Measurements from ENCODE around the gene RTL5. TPM values are rescaled to one million over a fixed set of nuclear protein-coding genes. Genes with fewer than 3 reads are reported as not detected.

Gene RTL5
- polyA plus RNA-seq, 1 of the 3 experiments (the other 2 are of a cell fraction) = 1.8 TPM

GRCh38 chrX:72081605-72082320 is 50.0 kb downstream of the RTL5 start:
- Histone ChIP-seq H3K9me2 (no peaks in the 10 kb centered on the region), H3K27ac (ENCODE audit: low read depth in 2 of 2, low read length in 1 of 2) (peak overlapping the region in 1 of 2 experiments; percentile 95; a peak in 2 of 4 replicates), H3K4me2 (no peak overlapping the region), H3K9ac (no peak overlapping the region), H3K27me3 (ENCODE audit: insufficient read depth) (peaks cover 5% of the 10 kb centered on the region), H3F3A (replicated peaks; ENCODE audit: insufficient read depth) (no peaks in the 10 kb centered on the region), H3K4me1 (ENCODE audit: control insufficient read depth in 1 of 2, insufficient read depth in 2 of 2, low read depth in 1 of 2, low read length in 1 of 2) (peaks cover 0 to 65% of the 10 kb centered on the region in 2 experiments; a peak in 2 of 4 replicates), H3K79me2 (ENCODE audit: insufficient read depth) (no peaks in the 10 kb centered on the region), H4K20me1 (ENCODE audit: insufficient read depth) (no peaks in the 10 kb centered on the region), H3K36me3 (replicated peaks in 1 of 2; ENCODE audit: control insufficient read depth in 1 of 2, insufficient read depth in 2 of 2, low read length in 1 of 2) (no peaks in the 10 kb centered on the region), H3K9me3 (no peaks in the 10 kb centered on the region), H3K4me3 (ENCODE audit: low read depth in 2 of 2, low read length in 1 of 2) (no peak overlapping the region), H2AFZ (ENCODE audit: low read depth) (no peak overlapping the region)
- CTCF ChIA-PET = interaction anchor here (0.9 to 6.0 kb wide), 12 partner anchors 9 to 63 kb away, joined by 3 to 35 read pairs (median 7); no protein-coding TSS in a partner anchor
- DNase-seq = peak; percentile 66
- WGBS (ENCODE audit: low lambda C conversion rate) = 53% methylated on average over 12 of the region's 12 CpGs
- peak; percentile 62; the same call in 1 of the 2 replicates for TF ChIP-seq RCOR1 (IDR thresholded peaks at IDR 0.05; ENCODE audit: low read length)
- TF ChIP-seq REST (IDR thresholded peaks at IDR 0.05; ENCODE audit: low read depth, low read length) = no peak
- peak; percentile 71 for TF ChIP-seq FOXJ3 (CRISPR knock-in tag; IDR thresholded peaks at IDR 0.05)
- peak; percentile 25 for TF ChIP-seq CHD2 (IDR thresholded peaks at IDR 0.05; ENCODE audit: low read length, partially characterized antibody)
- no peak for TF ChIP-seq FOXM1 (IDR thresholded peaks at IDR 0.05; ENCODE audit: low read depth)
- no peak for TF ChIP-seq TCF12 (IDR thresholded peaks at IDR 0.05)
- no peak for TF ChIP-seq IRF3 (IDR thresholded peaks at IDR 0.05; ENCODE audit: low read depth, low read length)
- no peak for TF ChIP-seq MXI1 (IDR thresholded peaks at IDR 0.05; ENCODE audit: low read depth, low read length)
- no peak for TF ChIP-seq USF2 (IDR thresholded peaks at IDR 0.05; ENCODE audit: borderline replicate concordance, low read depth, low read length)
- TF ChIP-seq YY1 (IDR thresholded peaks at IDR 0.05; ENCODE audit: low read depth) = no peak
- TF ChIP-seq EP300 (IDR thresholded peaks at IDR 0.05; ENCODE audit: borderline replicate concordance in 1 of 2, low read depth in 1 of 2, low read length in 1 of 2) = peak in 1 of 2 experiments; percentile 80; a peak in 2 of 4 replicates
- TF ChIP-seq GATA2 (CRISPR knock-in tag; IDR thresholded peaks at IDR 0.05) = peak; percentile 82
- POLR2A ChIA-PET = interaction anchor here (0.5 to 2.1 kb wide), 10 partner anchors 9 to 49 kb away, joined by 3 to 11 read pairs (median 4); no protein-coding TSS in a partner anchor
